ENCODE measurements around the gene CRTAP.
"Not testable (repeated sequence)": the region's sequence is repeated elsewhere in the genome, so short reads cannot be mapped to it uniquely, and the experiment has no call there.

CRTAP gene

DNA sequence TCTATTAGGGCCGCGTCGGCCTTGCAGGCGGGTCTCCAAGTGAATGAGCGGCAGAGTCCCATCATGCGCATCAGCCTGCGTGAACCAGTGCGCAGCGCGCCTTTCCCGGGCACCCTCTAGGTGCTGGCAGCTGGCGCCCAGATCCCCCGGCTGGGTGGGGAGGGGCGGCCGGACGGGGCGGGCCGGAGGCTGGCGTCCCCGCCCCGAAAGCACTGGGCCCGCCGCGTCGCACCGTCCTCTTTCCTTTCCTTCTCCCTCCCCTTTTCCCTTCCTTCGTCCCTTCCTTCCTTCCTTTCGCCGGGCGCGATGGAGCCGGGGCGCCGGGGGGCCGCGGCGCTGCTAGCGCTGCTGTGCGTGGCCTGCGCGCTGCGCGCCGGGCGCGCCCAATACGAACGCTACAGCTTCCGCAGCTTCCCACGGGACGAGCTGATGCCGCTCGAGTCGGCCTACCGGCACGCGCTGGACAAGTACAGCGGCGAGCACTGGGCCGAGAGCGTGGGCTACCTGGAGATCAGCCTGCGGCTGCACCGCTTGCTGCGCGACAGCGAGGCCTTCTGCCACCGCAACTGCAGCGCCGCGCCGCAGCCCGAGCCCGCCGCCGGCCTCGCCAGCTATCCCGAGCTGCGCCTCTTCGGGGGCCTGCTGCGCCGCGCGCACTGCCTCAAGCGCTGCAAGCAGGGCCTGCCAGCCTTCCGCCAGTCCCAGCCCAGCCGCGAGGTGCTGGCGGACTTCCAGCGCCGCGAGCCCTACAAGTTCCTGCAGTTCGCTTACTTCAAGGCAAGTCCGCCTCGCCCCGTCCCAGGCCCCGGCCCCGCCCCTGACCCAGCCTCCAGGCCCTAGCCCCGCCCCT, at the start of gene CRTAP:
Gene CRTAP (plus strand): TSS at position 243 of the 850 bp plus-strand sequence. CDS start 64 bp downstream, at position 307.
- TF ChIP-seq, protein P1, sequence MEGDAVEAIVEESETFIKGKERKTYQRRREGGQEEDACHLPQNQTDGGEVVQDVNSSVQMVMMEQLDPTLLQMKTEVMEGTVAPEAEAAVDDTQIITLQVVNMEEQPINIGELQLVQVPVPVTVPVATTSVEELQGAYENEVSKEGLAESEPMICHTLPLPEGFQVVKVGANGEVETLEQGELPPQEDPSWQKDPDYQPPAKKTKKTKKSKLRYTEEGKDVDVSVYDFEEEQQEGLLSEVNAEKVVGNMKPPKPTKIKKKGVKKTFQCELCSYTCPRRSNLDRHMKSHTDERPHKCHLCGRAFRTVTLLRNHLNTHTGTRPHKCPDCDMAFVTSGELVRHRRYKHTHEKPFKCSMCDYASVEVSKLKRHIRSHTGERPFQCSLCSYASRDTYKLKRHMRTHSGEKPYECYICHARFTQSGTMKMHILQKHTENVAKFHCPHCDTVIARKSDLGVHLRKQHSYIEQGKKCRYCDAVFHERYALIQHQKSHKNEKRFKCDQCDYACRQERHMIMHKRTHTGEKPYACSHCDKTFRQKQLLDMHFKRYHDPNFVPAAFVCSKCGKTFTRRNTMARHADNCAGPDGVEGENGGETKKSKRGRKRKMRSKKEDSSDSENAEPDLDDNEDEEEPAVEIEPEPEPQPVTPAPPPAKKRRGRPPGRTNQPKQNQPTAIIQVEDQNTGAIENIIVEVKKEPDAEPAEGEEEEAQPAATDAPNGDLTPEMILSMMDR (conservative IDR thresholded peaks at IDR 0.05) = no peak; the same call in 1 of the 2 replicates
- TF ChIP-seq ZFX (IDR thresholded peaks at IDR 0.05) = peak; percentile 96
- H3K27ac ChIP-seq = peak within 1 kb of the TSS; percentile 87

DNA sequence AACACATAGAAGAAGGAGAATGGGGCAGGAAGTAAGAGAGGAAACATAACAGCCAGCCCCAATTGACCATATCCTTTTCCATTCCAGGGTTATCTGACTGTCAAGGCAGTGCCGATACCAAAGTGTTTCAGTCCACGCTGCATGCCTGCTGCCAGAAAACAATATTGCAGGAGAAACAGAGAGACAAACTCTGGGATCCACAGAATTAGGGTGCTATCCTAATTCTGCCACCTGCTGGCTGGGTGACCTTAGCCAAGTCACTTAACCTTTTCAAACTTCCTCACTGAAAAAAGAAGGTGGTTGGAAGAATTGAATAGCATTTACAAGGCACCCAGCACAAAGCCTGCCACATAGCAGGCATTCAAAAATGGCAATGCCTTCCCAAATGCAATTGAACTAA, 48.9 kb upstream of the CRTAP start:
- TF ChIP-seq ZFX (IDR thresholded peaks at IDR 0.05) = no peak
- TF ChIP-seq, protein P1 (conservative IDR thresholded peaks at IDR 0.05) = no peak; the same call in 1 of the 2 replicates
- no peak overlapping the region for H3K27ac ChIP-seq

DNA sequence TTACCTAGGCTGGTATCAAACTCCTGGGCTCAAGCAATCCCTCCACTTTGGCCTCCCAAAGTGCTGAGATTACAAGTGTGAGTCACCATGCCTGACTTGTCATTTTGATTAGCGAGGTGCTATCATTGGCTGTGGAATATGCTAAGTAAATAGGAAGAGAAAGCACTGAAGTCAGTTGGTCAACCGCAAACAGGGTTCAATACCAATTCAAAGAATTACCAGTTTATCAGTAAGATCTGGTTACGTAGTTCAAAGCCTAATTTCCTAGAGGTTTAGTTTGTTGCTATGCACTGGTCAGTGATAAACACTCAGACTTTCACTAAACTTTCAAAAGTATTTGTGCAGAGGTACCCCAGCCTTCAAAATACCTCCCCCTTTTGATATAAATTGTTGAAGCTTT, 46.3 kb upstream of the CRTAP start:
- H3K27ac ChIP-seq = no peak overlapping the region
- TF ChIP-seq ZFX (IDR thresholded peaks at IDR 0.05) = no peak
- TF ChIP-seq, protein P1 (conservative IDR thresholded peaks at IDR 0.05) = no peak

DNA sequence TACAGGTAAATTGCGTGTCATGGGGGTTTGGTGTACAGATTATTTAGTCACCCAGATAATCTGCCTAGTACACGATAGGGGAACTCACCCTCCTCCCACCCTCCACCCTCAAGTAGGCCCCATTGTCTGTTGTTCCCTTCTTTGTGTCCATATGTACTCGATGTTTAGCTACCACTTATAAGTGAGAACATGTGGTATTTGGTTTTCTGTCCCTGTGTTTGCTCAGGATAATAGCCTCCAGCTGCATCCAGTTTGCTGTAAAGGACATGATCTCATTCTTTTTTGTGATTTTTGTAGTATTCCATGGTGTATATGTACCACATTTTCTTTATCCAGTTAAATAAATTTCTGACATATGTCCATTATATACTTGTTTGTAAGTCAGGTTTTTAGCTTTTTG, 44.0 kb upstream of the CRTAP start:
- not testable (repeated sequence) for H3K27ac ChIP-seq

DNA sequence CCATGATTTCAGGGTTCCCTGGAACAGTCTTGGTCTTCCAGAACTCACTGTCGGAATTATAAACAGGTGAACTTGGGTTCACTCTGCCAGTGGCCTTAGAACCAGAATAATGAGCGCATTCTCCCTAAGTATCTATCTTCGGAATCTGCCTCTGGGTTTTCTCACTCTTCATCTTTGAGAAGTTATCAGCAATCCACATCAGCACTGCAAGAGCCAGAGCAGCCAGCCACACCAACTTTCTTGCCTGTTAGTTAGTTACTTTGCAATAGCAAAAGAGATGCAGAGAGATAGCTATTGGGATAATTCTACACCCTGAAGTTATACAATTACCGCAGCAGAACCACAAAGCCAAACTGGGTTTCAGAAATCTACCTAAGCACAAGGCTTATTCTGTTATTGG, 42.6 kb upstream of the CRTAP start:
- TF ChIP-seq ZFX (IDR thresholded peaks at IDR 0.05) = no peak
- TF ChIP-seq, protein P1 (conservative IDR thresholded peaks at IDR 0.05) = no peak
- no peak overlapping the region for H3K27ac ChIP-seq

DNA sequence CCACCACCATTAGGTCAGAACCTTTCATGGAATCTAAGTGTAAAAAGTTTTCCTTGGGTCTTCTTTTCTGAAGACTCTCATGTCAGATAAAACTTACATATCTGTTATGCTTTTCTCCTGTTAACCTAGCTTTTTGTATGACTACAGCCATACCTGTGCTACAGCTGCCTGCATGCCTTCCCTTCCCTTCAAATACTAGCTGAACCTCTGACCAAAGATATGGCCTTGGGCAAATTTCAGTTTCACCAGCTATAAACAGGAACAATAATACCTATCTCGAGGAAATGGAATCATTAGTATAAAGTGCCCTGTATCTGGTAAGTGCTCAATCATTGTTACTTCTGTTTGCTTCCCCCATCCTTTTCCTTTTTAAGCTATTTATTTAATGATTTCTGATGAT, 41.9 kb upstream of the CRTAP start:
- no peak for TF ChIP-seq ZFX (IDR thresholded peaks at IDR 0.05)
- TF ChIP-seq, protein P1 (conservative IDR thresholded peaks at IDR 0.05) = no peak

DNA sequence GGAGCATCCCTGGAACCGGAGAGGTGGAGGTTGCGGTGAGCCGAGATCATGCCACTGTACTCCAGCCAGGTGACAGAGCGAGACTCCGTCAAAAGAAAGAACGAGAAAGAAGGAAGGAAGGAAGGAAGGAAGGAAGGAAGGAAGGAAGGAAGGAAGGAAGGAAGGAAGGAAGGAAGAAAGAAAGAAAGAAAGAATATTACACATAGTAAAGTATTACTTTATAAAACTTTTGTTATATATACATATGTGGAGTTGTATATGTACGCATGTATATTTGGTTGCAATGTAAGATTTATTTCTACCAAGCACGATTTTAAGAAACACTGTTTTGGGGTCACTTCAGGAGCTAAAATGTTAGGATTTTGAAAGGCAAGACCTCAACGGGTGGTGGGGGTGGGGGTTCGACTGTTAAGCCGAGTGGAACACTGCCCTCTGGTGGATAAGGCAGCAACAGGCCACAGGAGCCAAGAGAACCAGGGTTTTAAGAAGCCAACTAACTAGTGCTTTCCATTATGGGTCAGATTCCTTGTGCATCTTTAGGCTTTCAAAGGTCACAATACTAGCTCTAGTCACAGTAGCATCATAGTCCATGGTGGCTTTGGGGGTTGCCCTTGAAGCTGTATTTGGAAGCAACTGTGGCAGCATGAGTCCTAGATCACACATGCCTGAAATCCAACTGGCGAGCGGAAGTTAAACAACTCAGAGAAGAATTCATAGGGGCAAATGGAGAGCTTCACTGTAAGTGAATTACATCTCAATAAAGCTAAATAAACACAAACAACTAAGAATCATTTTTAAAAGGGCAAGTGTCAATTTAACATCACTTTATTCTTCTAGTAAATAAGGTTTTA, 39.4 kb upstream of the CRTAP start:
- H3K27ac ChIP-seq = no peak overlapping the region
- TF ChIP-seq, protein P1 (conservative IDR thresholded peaks at IDR 0.05) = peak; percentile 90
- no peak for TF ChIP-seq ZFX (IDR thresholded peaks at IDR 0.05)

More for the DNA sequence above, 41.9 kb upstream of the CRTAP start:
- H3K27ac ChIP-seq = no peak overlapping the region

Measured in C4-2B (cell line).